ENCODE results near the gene CACYBP. TPM values are rescaled to one million over a fixed set of nuclear protein-coding genes. Genes with fewer than 3 reads are reported as not detected.

CACYBP gene
- total and polyA plus RNA-seq, 2 of the 8 experiments (the other 6 are each of a cell fraction or from before 2014, with no cell fraction given), result 28.3 to 247 TPM

DNA sequence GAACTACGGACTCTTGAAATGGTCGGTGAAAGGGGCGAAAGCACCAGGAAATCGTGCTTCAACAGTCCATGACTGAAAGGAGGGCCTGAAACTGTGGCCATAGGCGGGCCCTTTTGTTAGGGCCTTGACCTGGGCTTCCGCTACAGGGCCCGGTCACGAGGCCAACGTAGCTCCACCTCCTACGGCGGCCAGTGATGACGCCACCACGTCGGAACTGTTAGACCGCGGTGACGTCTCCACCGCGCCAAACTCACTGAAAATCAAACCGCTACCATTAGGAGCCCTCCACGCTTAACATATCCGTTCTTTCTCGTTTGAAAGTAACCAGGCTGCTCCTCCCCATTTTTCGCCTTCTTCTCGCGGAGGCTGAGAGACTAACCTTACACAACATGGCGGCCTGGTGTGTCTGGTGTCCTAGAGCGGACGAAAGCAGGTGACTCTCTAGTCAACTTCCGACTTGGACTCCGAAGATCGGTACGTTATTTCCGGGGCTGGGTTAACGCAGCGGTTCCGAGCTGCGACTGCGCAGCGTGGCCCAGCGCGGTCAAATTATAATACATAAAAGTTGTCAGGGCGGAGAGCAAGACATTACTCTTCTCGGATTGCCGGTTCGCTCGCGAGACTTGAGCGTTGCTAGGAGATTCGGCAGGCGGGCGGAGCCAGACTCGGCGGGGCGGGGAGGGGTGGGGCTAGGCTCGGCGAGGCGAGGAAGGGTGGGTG lies 371 bp upstream of the CACYBP start (continued):
- TF ChIP-seq KDM4A (IDR thresholded peaks at IDR 0.05; ENCODE audit: low read depth, low read length, severe bottlenecking) (peak; percentile 75), TAF7 (optimal IDR thresholded peaks at IDR 0.05; ENCODE audit: borderline replicate concordance, low read depth, low read length) (peak; percentile 51), TCF12 (IDR thresholded peaks at IDR 0.05; ENCODE audit: low read depth, low read length) (no peak), RNF2 (IDR thresholded peaks at IDR 0.05; ENCODE audit: borderline replicate concordance, low read depth, low read length, missing control alignments, poor library complexity, severe bottlenecking) (no peak), CBX5 (IDR thresholded peaks at IDR 0.05; ENCODE audit: low read depth, low read length) (no peak), BACH1 (IDR thresholded peaks at IDR 0.05; ENCODE audit: low read length) (no peak), RFX5 (IDR thresholded peaks at IDR 0.05; ENCODE audit: borderline replicate concordance, low read depth, low read length) (no peak; the same call in 1 of the 2 replicates), RBBP5 (IDR thresholded peaks at IDR 0.05; ENCODE audit: borderline replicate concordance, low read depth, low read length) (no peak; the same call in 1 of the 2 replicates), ASH2L (IDR thresholded peaks at IDR 0.05; ENCODE audit: low read length) (peak; percentile 99), BRCA1 (IDR thresholded peaks at IDR 0.05; ENCODE audit: low read depth, low read length) (peak; percentile 68), RAD21 (IDR thresholded peaks at IDR 0.05 in 1 of 2, conservative IDR thresholded peaks at IDR 0.05 in 1 of 2; ENCODE audit: low read depth in 2 of 2, low read length in 2 of 2) (no peak), CHD2 (IDR thresholded peaks at IDR 0.05; ENCODE audit: low read length) (peak; percentile 88), FOSL1 (IDR thresholded peaks at IDR 0.05; ENCODE audit: insufficient read depth, low read depth, low read length) (no peak), POLR2A (IDR thresholded peaks at IDR 0.05; ENCODE audit: control extremely low read depth in 1 of 2, low read depth in 2 of 2, low read length in 2 of 2) (peak; percentile 65 to 96), GTF2F1 (IDR thresholded peaks at IDR 0.05; ENCODE audit: borderline replicate concordance, low read depth, low read length) (0 out of 2 replicates have a peak, but pooled peaks have one; percentile 29), SP4 (IDR thresholded peaks at IDR 0.05; ENCODE audit: low read length) (peak; percentile 72; the same call in 1 of the 2 replicates), TAF1 (IDR thresholded peaks at IDR 0.05; ENCODE audit: low read depth, low read length) (peak; percentile 94), YY1 (IDR thresholded peaks at IDR 0.05; ENCODE audit: low read depth, low read length) (peak; percentile 98)
- TF ChIP-seq, protein P1, sequence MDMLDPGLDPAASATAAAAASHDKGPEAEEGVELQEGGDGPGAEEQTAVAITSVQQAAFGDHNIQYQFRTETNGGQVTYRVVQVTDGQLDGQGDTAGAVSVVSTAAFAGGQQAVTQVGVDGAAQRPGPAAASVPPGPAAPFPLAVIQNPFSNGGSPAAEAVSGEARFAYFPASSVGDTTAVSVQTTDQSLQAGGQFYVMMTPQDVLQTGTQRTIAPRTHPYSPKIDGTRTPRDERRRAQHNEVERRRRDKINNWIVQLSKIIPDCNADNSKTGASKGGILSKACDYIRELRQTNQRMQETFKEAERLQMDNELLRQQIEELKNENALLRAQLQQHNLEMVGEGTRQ (IDR thresholded peaks at IDR 0.05; ENCODE audit: low read length), result peak; percentile 90
- TF ChIP-seq, protein P2, sequence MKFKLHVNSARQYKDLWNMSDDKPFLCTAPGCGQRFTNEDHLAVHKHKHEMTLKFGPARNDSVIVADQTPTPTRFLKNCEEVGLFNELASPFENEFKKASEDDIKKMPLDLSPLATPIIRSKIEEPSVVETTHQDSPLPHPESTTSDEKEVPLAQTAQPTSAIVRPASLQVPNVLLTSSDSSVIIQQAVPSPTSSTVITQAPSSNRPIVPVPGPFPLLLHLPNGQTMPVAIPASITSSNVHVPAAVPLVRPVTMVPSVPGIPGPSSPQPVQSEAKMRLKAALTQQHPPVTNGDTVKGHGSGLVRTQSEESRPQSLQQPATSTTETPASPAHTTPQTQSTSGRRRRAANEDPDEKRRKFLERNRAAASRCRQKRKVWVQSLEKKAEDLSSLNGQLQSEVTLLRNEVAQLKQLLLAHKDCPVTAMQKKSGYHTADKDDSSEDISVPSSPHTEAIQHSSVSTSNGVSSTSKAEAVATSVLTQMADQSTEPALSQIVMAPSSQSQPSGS (IDR thresholded peaks at IDR 0.05; ENCODE audit: low read length), result peak; percentile 96; the same call in 1 of the 2 replicates
- TF ChIP-seq, protein P3, sequence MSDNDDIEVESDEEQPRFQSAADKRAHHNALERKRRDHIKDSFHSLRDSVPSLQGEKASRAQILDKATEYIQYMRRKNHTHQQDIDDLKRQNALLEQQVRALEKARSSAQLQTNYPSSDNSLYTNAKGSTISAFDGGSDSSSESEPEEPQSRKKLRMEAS (IDR thresholded peaks at IDR 0.05), result peak; percentile 71
